Neuronal stem cell (in vitro differentiated cells): ENCODE results near the gene RASSF8.
A peak's percentile ranks its signal among the peaks of the same experiment; 100 is the strongest.

ENCODE experiments used
- DNase-seq: peaks from one replicate; pipeline ENCODE4 v3.0.0-alpha.2; 2013; ENCODE audit warnings: low spot score
- H2AFZ ChIP-seq: one replicate; pipeline ENCODE4 v1.6.1; 2013; ENCODE audit warnings: mild to moderate bottlenecking, low read length, inconsistent platforms
- H2AK5ac ChIP-seq: 2 replicates; pipeline ENCODE4 v1.6.1; 2013; ENCODE audit warnings: low read depth, mild to moderate bottlenecking, inconsistent platforms, low read length, moderate library complexity, mixed read lengths
- H2BK120ac ChIP-seq: 2 replicates; pipeline ENCODE4 v1.6.1; 2013; ENCODE audit warnings: low read depth, mild to moderate bottlenecking, inconsistent platforms, low read length, moderate library complexity, mixed read lengths
- H2BK12ac ChIP-seq: one replicate; pipeline ENCODE4 v1.6.1; 2013; ENCODE audit warnings: low read length, inconsistent platforms
- H2BK15ac ChIP-seq: 2 replicates; pipeline ENCODE4 v1.6.1; 2013; ENCODE audit warnings: mild to moderate bottlenecking, low read length, inconsistent platforms, mixed read lengths
- H2BK5ac ChIP-seq: one replicate; pipeline ENCODE4 v1.6.1; 2013; ENCODE audit warnings: inconsistent platforms, mild to moderate bottlenecking, low read length, moderate library complexity
- H3K14ac ChIP-seq: one replicate; pipeline ENCODE4 v1.6.1; 2013; ENCODE audit warnings: low read length, inconsistent platforms
- H3K18ac ChIP-seq: 2 replicates; pipeline ENCODE4 v1.6.1; 2013; ENCODE audit warnings: low read length, inconsistent platforms
- H3K23ac ChIP-seq: 2 replicates; pipeline ENCODE4 v1.6.1; 2013; ENCODE audit warnings: low read depth, mild to moderate bottlenecking, mixed read lengths, low read length, inconsistent platforms; ENCODE audit not compliant: poor library complexity
- H3K27ac ChIP-seq: replicated peaks from 3 replicates; pipeline ENCODE4 v1.5.1; 2013; ENCODE audit warnings: low read length, inconsistent platforms
- H3K27me3 ChIP-seq, 3 experiments: 2 replicates each; pipeline ENCODE4 v1.6.1; 2013; ENCODE audit warnings: low read length in 3 of 3, mild to moderate bottlenecking in 2 of 3, inconsistent platforms in 1 of 3, low read depth in 1 of 3, mixed read lengths in 1 of 3, moderate library complexity in 1 of 3; ENCODE audit not compliant: control insufficient read depth in 3 of 3, insufficient read depth in 3 of 3
- H3K36me3 ChIP-seq, 2 donors: replicated peaks in 1 of 2; 2 replicates each; pipeline ENCODE4 v1.6.1; 2013; ENCODE audit warnings: low read length in 2 of 2; ENCODE audit not compliant: control insufficient read depth in 2 of 2, insufficient read depth in 2 of 2
- H3K4ac ChIP-seq: 2 replicates; pipeline ENCODE4 v1.6.1; 2013; ENCODE audit warnings: inconsistent platforms, mild to moderate bottlenecking, low read length, moderate library complexity
- H3K4me1 ChIP-seq, 2 donors: 1 replicate in 1 of 2; 2 replicates in 1 of 2; pipeline ENCODE4 v1.6.1; 2013; ENCODE audit warnings: low read length in 2 of 2, low read depth in 1 of 2; ENCODE audit not compliant: control insufficient read depth in 2 of 2, insufficient read depth in 1 of 2
- H3K4me2 ChIP-seq: one replicate; pipeline ENCODE4 v1.6.1; 2013; ENCODE audit warnings: mild to moderate bottlenecking, low read length, inconsistent platforms; ENCODE audit not compliant: insufficient read depth, poor library complexity, severe bottlenecking
- H3K4me3 ChIP-seq, 2 donors: 2 replicates each; pipeline ENCODE4 v1.5.1; 2013; ENCODE audit warnings: low read length in 2 of 2, mild to moderate bottlenecking in 2 of 2, inconsistent platforms in 1 of 2, moderate library complexity in 1 of 2
- H3K79me1 ChIP-seq: one replicate; pipeline ENCODE4 v1.6.1; 2013; ENCODE audit warnings: low read depth, mild to moderate bottlenecking, inconsistent platforms, low read length, moderate library complexity
- H3K9ac ChIP-seq: one replicate; pipeline ENCODE4 v1.6.1; 2013; ENCODE audit warnings: mild to moderate bottlenecking, low read depth, low read length, inconsistent platforms; ENCODE audit not compliant: poor library complexity
- H3K9me3 ChIP-seq, 2 donors: replicated peaks in 1 of 2; 2 replicates each; pipeline versions ENCODE3 to v1.6.1; 2013; ENCODE audit warnings: low read length in 2 of 2, mild to moderate bottlenecking in 2 of 2, inconsistent platforms in 1 of 2, low read depth in 1 of 2, mixed read lengths in 1 of 2, moderate library complexity in 1 of 2; ENCODE audit not compliant: control insufficient read depth in 2 of 2, insufficient read depth in 1 of 2
- H4K8ac ChIP-seq: one replicate; pipeline ENCODE4 v1.6.1; 2013; ENCODE audit warnings: low read depth, mild to moderate bottlenecking, inconsistent platforms, low read length, moderate library complexity
- H4K91ac ChIP-seq: one replicate; pipeline ENCODE4 v1.6.1; 2013; ENCODE audit warnings: low read length, low read depth, mild to moderate bottlenecking, inconsistent platforms; ENCODE audit not compliant: poor library complexity
- WGBS, 2 donors: extraction: QIAGEN DNeasy Blood & Tissue Kit; methylation state at CpG; one replicate each; pipeline ENCODE4 v1.1.7; 2013; ENCODE audit warnings: missing lambda C conversion rate in 2 of 2, mixed read lengths in 1 of 2; ENCODE audit not compliant: insufficient read length in 2 of 2, insufficient replicate concordance in 1 of 2; ENCODE audit errors: extremely low coverage in 2 of 2; 5-methylcytosine and 5-hydroxymethylcytosine counted together

The RASSF8 gene

GRCh38 chr12:25997201-25997963, 38.9 kb downstream of the RASSF8 start:
- H3K18ac ChIP-seq, result no peak overlapping the region
- H4K8ac ChIP-seq, result no peak overlapping the region
- no peak overlapping the region for H3K4me2 ChIP-seq
- peak; percentile 63 for DNase-seq
- H3K9ac ChIP-seq, result no peak overlapping the region
- no peaks in the 10 kb centered on the region for H3K27me3 ChIP-seq
- no peak overlapping the region for H3K4ac ChIP-seq
- no peak overlapping the region for H4K91ac ChIP-seq
- WGBS, 2 donors, result no CpG with 5 or more reads among the region's 6 CpGs
- H2BK12ac ChIP-seq, result no peak overlapping the region
- H3K27ac ChIP-seq, result no peak overlapping the region
- H3K4me1 ChIP-seq, result peaks cover 14 to 40% of the 10 kb centered on the region in 2 donors
- H2BK120ac ChIP-seq, result no peak overlapping the region
- H2AFZ ChIP-seq, result no peak overlapping the region
- H2BK5ac ChIP-seq, result no peak overlapping the region
- H2BK15ac ChIP-seq, result no peak overlapping the region
- H2AK5ac ChIP-seq, result no peak overlapping the region
- H3K79me1 ChIP-seq, result no peaks in the 10 kb centered on the region
- H3K36me3 ChIP-seq, result peaks cover 0 to 2% of the 10 kb centered on the region in 2 donors
- H3K4me3 ChIP-seq, result no peak overlapping the region
- H3K23ac ChIP-seq, result no peak overlapping the region
- no peak overlapping the region for H3K14ac ChIP-seq
- H3K9me3 ChIP-seq, result peaks cover 0 to 6% of the 10 kb centered on the region in 2 donors

- peaks cover 0 to 17% of the 10 kb centered on the region in 2 donors for H3K9me3 ChIP-seq
- no peak overlapping the region for H3K9ac ChIP-seq
- no peak overlapping the region for H3K23ac ChIP-seq
- H3K36me3 ChIP-seq, result peaks cover 0 to 4% of the 10 kb centered on the region in 2 donors
- H2AK5ac ChIP-seq, result no peak overlapping the region
- WGBS, 2 donors, result no CpG with 5 or more reads among the region's 4 CpGs
- no peak overlapping the region for H2BK12ac ChIP-seq
- no peak overlapping the region for H4K8ac ChIP-seq
- no peak overlapping the region for H2BK120ac ChIP-seq
- H3K4me2 ChIP-seq, result no peak overlapping the region
- peaks cover 2% of the 10 kb centered on the region for H3K79me1 ChIP-seq
- H3K4me3 ChIP-seq, result no peak overlapping the region
- no peak overlapping the region for H2BK5ac ChIP-seq
- no peak overlapping the region for H2BK15ac ChIP-seq
- no peak for DNase-seq
- H2AFZ ChIP-seq, result no peak overlapping the region
- H3K4me1 ChIP-seq, result peaks cover 0 to 22% of the 10 kb centered on the region in 2 donors
- no peak overlapping the region for H4K91ac ChIP-seq
- H3K27me3 ChIP-seq, result no peaks in the 10 kb centered on the region
- H3K4ac ChIP-seq, result no peak overlapping the region
- no peak overlapping the region for H3K18ac ChIP-seq
- no peak overlapping the region for H3K27ac ChIP-seq
- no peak overlapping the region for H3K14ac ChIP-seq
Observed at GRCh38 chr12:26000898-26001297, 42.4 kb downstream of the RASSF8 start.

- Histone ChIP-seq H4K91ac (no peak overlapping the region), H3K9me3 (peaks cover 0 to 17% of the 10 kb centered on the region in 2 donors), H2BK120ac (no peak overlapping the region), H2BK5ac (no peak overlapping the region), H2AFZ (no peak overlapping the region), H3K27ac (no peak overlapping the region), H3K4ac (no peak overlapping the region), H2AK5ac (no peak overlapping the region), H2BK15ac (no peak overlapping the region), H2BK12ac (no peak overlapping the region), H3K27me3 (no peaks in the 10 kb centered on the region), H3K4me3 (no peak overlapping the region), H3K14ac (no peak overlapping the region), H3K9ac (no peak overlapping the region), H3K79me1 (peaks cover 2% of the 10 kb centered on the region), H3K4me2 (no peak overlapping the region), H4K8ac (no peak overlapping the region), H3K4me1 (peaks cover 0 to 16% of the 10 kb centered on the region in 2 donors), H3K18ac (no peak overlapping the region), H3K36me3 (peaks cover 0 to 4% of the 10 kb centered on the region in 2 donors), H3K23ac (no peak overlapping the region)
- WGBS, 2 donors, result no CpG with 5 or more reads among the region's 2 CpGs
- DNase-seq, result no peak
Observed at GRCh38 chr12:26001530-26001929, 43.0 kb downstream of the RASSF8 start.

- Histone ChIP-seq H2BK12ac (no peak overlapping the region), H3K14ac (no peak overlapping the region), H2AK5ac (no peak overlapping the region), H3K36me3 (peaks cover 0 to 4% of the 10 kb centered on the region in 2 donors), H3K4me1 (peaks cover 0 to 3% of the 10 kb centered on the region in 2 donors), H3K27me3 (no peaks in the 10 kb centered on the region), H3K9ac (no peak overlapping the region), H4K8ac (no peak overlapping the region), H3K9me3 (peaks cover 0 to 20% of the 10 kb centered on the region in 2 donors), H3K4me2 (no peak overlapping the region), H3K79me1 (peaks cover 2% of the 10 kb centered on the region), H3K4me3 (no peak overlapping the region), H3K18ac (no peak overlapping the region), H3K4ac (no peak overlapping the region), H3K23ac (no peak overlapping the region), H3K27ac (no peak overlapping the region), H2BK120ac (no peak overlapping the region), H2BK5ac (no peak overlapping the region), H2BK15ac (no peak overlapping the region), H4K91ac (no peak overlapping the region), H2AFZ (no peak overlapping the region)
- no peak for DNase-seq
- whole genome bisulfite sequencing, 2 donors, result no CpG with 5 or more reads among the region's 1 CpG
Observed at GRCh38 chr12:26003065-26003464, 44.6 kb downstream of the RASSF8 start.
